Stimulated activated CD8-positive, alpha-beta memory T cell treated with anti-CD3 and anti-CD28 coated beads, Interleukin-15, amount 100 ng/mL, for 24 hours (primary cell): ENCODE measurements around the gene SCYGR1.
"Not testable (repeated sequence)": the region's sequence is repeated elsewhere in the genome, so short reads cannot be mapped to it uniquely, and the experiment has no call there.

ENCODE experiments used
- DNase-seq: peaks from one replicate; pipeline ENCODE4 v3.0.0-alpha.2; 2020; ENCODE audit warnings: low read depth

SCYGR1 gene

DNA sequence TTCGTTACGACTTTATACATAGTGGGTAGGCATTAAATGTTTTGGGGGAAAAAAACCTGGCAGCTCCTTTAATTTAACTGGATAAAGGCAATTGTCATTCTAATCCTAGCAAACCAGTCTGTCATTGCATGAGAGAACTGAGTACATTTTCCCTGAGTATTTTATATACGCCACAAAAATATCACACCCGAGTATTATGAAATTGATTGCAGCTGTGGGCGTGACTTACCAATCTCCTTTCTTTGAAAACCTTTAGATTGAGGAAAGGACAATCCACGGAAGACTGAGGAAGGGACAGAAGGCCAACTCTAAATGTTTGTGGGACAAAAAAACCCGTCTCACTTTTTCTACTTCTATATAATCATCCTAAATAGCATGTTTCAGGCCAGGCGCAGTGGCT, 17.7 kb downstream of the SCYGR1 start:
- no peak for DNase-seq

DNA sequence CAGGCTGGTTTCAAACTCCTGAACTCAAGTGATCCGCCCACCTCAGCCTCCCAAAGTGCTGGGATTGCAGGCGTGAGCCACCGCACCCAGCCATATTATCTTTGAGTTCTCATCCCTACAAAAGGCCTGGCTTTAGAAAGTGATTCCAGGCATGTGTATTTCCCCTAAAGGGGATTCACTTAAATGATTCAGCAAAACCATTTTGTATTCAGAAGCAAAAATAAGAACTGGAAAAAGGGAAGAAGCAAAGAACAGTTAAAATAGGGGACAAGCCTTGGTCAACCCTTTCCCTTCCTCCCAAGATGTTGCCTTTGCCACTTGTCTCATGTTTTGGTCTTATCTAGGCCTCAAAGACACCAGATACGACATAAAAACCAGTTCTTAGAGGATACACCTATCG, 19.2 kb downstream of the SCYGR1 start:
- DNase-seq, result no peak

DNA sequence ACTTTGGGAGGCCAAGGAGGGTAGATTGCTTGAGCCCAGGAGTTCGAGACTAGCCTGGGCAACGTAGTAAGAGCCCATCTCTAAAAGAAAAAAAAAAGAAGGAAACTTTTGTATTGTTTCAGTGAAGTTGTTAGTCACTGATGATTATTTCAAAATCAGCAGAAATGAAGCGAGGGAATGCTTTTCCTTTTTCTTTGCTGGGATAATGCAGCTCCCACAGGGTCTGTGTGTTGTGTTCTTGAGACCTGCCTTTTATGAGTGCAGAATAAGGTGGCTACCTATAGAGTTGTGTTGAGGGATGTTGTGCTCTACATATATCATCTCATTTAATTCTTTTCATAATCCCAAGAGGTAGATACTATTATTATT, 20.3 kb downstream of the SCYGR1 start:
- no peak for DNase-seq

DNA sequence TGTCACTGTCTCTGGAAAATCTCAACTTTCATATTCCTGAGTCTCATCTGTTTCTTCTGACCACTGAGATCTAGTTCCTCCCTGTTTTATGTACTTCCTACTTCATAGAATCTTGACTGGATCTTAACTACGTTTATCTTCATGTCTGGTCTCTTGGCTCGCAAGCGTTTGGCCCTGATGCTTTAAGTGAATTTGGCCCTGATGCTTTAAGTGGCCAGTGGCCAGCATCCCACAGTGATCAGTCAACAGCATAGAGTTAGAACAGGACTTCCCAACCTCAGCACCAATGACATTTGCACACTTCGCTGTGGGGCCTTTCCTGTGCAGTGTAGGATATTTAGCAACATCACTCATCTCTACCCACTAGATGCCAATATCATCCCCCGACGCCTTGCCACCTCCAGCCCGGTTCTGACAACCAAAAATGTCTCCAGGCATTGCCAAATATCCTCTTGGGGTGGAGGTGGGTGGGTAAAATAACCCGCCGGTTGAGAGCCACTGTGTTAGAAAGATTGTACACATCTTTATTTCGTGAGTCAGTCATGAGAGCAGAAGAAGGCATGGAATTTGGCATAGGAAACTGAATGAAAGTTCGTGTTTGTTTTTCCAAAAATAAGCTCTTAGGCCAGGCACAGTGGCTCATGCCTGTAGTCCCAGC, 20.9 kb downstream of the SCYGR1 start:
- DNase-seq, result no peak

DNA sequence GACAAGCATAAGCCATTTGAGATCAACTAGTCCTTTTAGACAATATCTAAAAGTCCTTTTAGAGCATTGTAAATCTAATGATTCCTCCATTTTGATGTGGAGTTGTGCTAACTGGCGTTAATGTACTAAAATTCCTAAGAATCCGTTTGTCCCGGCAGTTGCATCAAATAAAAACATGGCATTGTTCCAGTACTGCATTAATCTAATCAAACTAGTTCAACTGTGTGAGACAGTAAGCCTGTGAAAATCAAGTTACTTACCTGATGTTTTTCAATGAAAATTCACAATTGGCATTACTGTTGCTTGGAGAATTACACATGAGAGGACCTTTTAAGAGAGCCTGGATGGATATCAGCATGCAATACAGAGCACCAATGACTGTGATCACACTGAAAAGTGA, 21.9 kb downstream of the SCYGR1 start:
- DNase-seq, result no peak

DNA sequence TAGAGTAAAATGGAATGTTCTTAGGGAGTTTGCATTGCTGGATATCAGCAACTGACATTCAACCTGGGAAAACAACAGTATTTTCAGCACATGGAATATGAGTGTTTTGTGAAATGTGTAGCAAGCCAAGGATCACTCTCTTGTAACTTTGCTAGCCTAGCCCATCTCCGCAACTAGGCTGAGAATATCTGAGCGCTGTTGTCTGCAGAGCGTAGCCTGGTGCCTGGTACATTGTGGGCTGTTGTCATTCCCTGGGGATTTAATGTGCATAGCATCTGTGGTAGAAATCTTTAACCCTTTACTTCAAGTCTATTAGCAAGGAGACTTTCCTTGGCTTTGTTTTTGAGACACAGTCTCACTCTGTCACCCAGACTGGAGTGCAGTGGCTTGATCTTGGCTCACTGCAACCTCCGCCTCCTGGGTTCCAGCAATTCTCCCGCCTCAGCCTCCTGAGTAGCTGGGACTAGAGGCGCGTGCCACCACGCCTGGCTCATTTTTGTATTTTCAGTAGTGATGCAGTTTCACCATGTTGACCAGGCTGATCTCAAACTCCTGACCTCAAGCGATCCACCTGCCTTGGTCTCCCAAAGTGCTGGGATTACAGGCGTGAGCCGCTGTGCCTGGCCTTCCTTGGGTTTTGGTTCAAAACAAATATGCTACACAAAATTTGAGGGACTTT, 23.0 kb downstream of the SCYGR1 start:
- not testable (repeated sequence) for DNase-seq

DNA sequence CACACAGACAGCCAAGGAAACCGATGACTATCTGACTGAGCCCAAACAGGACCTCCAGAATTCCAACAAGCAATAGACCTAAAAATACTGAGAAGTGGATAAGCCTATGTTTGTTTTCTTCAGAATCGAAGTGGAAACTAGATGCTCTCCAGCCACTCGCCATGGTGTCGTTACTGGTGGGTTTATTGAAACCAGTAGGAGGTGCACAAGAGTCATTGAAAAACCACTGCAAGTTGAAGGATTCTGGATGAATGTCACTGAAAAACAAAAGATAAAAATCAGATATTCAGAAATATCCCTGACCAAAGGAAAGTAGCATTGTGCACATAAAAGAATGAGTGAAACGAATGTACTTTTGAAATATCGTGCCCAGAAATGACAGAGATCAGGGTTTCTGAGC, 24.0 kb downstream of the SCYGR1 start:
- no peak for DNase-seq

DNA sequence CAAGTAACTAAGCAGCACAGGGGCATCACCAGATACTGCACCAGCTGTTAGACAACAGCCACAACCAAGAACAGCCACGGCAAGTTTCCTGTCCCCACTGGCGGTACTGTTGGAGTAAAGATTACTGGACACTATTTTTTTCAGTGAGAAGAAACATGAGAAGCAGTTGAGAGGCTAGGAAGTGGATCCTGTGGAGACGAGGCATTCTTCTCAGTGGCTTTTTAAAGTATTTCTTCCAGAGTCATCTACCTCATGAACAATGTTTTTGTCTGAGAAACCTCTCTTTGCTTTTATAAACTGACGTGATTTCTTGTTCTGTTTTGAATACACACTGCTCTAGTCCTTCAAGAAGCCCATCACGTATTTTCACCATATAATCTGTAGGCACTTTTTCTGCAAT, 27.4 kb downstream of the SCYGR1 start:
- DNase-seq, result no peak

DNA sequence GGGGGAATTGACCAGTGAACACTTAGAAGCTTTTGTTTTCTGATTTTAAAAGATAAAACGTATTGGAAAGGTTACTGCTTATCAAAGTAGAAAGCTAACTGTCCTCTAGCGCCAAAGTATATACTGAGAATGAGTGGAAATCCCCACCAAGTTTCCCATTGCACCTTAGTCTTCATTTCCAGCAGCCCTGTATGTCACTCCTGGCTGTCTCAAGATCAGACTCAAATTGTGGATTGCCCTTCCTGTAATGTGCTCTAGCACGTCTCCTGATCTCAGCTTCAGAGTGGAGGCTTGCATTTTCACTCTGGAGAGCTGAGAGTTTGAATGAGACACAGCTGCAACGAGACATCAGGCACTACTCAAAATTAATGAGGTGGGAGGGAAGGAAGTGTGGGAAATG, 36.1 kb downstream of the SCYGR1 start:
- DNase-seq, result no peak

DNA sequence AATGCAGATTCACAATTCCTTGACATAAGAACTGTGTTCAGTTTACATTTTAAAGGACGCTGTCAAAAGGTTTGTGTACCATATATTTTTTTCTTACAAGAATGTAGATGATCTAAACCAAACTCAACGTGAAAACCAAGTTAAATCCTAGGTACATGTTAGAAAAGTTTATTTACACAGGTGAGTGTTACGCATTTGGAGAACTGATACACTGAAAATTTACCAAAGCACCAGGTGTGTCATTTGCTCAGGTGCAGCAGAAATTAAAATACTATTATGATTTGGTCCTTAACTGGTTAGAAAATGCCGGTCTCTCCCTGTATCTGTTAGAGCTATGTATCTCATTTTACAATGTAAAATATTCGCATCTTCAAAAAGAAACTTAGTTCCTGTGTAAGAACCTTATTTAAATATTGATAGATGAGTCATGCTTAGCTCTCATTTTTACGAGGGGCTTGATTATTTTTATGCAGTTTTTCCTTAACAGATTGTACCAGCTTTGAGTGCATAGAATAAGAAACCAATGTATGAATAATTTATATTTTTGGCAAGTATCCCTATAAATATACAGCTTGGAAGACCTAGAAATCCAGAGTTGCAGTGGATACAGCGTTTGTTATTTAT, 37.6 kb downstream of the SCYGR1 start:
- no peak for DNase-seq

DNA sequence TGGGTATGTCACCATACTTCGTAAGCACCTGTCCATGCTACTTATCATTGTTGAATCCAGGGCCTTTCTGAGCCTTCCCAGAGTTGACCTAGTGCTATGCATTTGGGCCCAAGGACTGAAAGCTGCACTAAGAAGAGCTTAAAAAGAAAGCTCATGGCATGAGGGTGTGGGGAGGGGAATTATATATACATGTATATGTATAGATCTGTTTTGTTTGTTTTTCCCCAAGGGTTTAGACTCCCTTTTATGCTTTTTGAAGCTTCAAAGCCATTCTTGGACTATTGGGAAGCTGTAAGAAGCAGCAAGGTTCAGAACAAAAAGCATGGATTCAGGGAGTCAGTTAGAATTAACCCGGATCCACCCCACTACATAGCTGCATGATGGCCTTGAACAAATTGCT, 39.4 kb downstream of the SCYGR1 start:
- DNase-seq, result no peak

DNA sequence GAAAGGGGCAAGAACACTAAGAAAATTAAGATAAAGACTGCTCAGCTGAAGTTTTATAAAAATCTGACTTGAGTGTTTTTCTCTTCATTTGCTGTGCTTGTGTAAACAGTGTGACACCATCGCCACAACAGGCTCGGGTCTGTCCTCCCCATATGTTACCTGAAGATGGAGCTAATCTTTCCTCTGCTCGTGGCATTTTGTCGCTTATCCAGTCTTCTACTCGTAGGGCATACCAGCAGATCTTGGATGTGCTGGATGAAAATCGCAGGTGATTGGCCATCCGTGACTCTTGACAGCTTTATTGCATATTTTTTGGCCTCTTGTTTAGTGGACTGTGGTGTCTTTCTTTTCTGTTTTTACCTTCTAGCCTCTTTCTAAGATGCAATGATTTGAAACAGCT, 40.6 kb downstream of the SCYGR1 start:
- no peak for DNase-seq

DNA sequence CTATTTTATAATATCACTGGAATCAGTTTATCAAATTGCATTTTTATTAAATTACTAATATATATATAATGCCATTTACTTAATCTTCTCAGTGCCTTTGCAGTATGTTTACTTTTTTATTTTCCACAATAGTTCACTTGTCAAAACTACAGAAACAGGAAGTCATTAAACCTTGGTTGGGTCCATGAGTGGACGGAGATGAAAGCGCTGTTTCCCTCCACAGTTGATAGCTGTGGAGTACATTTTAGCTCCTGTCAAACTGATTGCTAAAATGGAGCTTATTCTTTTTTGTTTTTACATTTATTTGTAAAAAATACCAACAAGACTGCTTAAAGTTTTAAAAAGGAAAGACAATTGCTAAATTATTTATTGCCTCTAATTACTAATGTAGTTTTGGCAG, 43.5 kb downstream of the SCYGR1 start:
- DNase-seq, result no peak

DNA sequence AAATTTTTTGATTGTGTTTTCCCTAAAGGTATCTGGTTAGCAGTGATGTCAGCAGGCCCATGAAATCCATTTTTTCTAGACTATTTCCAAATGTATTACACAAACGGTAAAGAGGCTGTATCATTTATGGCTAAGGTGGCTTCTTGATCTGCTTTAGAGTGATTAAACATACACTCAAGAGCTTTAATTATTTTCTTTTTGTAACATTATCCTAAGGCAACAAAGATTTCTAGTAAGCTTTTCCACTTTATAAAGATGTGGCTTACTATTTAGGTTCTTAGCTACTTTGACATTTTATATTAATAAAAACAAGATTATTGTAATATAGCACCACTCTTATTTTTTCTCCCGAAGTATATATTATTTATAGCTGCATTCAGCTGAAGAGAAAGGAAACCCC, 46.2 kb downstream of the SCYGR1 start:
- no peak for DNase-seq

DNA sequence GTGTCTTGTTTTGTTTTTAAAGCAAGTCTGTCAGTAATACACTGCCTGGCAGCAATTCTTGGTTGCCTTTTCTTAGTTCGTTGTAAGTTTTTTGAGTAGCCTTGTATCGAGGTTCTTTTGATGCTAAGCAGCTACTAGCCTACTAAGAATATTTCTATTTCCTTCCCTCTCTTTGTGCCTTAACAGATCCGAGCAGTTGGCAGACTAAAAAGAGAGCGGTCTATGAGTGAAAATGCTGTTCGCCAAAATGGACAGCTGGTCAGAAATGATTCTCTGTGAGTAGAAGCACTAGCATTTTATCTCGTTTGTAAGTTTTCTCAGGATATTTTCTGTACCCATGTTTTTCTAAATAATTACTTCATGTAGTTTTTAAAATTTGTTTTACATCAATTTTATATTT, 47.6 kb downstream of the SCYGR1 start:
- DNase-seq, result no peak

DNA sequence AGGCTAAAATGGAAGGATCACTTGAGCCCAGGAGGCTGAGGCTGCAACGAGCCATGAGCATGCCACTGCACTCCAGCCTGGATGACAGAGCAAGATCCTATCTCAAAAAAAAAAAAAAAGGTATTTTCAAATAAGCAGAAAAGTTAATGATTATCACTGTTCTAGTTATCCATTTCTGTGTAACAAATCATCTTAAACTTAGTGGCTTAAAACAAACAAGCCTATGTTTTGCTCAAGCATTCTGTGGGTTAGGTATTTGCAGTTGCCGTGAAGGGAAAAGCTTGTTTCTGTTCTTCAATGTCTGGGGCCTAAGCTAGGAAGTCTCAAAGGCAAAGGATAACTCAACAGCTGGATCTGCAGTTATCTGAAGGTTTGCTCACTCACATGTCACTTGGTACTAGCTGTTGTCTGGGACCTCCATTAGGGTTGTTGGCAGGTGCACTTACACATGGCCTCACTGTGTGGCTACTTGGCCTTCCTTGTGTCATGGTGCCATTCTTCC, 48.6 kb downstream of the SCYGR1 start:
- DNase-seq, result no peak
